ENCODE data around the gene RREB1. TPM values are rescaled to one million over a fixed set of nuclear protein-coding genes. Genes with fewer than 3 reads are reported as not detected.

RREB1 gene
- total RNA-seq, 1 donor from 2014 or later, result 57.2 TPM

- H3K9me3 ChIP-seq, result no peaks in the 10 kb centered on the region
- H3K4me3 ChIP-seq, result no peak overlapping the region
- no peak overlapping the region for H3K27ac ChIP-seq
- peaks cover 5 to 52% of the 10 kb centered on the region in 2 donors for H3K36me3 ChIP-seq
- no peak for TF ChIP-seq POLR2A (IDR thresholded peaks at IDR 0.05)
- TF ChIP-seq POLR2AphosphoS5 (IDR thresholded peaks at IDR 0.05; ENCODE audit: insufficient read depth in 1 of 2, low read depth in 1 of 2), result no peak
- no peak for TF ChIP-seq CTCF (IDR thresholded peaks at IDR 0.05)
- peaks cover 13% of the 10 kb centered on the region for H3K4me1 ChIP-seq
- intact Hi-C loops (cut with DNase I), result loop anchor here (10.0 kb wide), 1 partner anchor 142 kb away; the partner anchor contains the start of gene RREB1
- DNase-seq (ENCODE audit: extremely low spot score in 2 of 2), result no peak
- no peaks in the 10 kb centered on the region for H3K27me3 ChIP-seq
Observed at GRCh38 chr6:7246401-7247178, 138.8 kb downstream of the RREB1 start.

GRCh38 chr6:7247179-7247456 lies 139.4 kb downstream of the RREB1 start:
- no peak overlapping the region for H3K27ac ChIP-seq
- no peak for DNase-seq (ENCODE audit: extremely low spot score in 2 of 2)
- H3K9me3 ChIP-seq, result no peaks in the 10 kb centered on the region
- TF ChIP-seq POLR2AphosphoS5 (IDR thresholded peaks at IDR 0.05; ENCODE audit: insufficient read depth in 1 of 2, low read depth in 1 of 2) (no peak), CTCF (IDR thresholded peaks at IDR 0.05) (no peak), POLR2A (IDR thresholded peaks at IDR 0.05) (no peak)
- no peak overlapping the region for H3K4me3 ChIP-seq
- H3K4me1 ChIP-seq, result peaks cover 13% of the 10 kb centered on the region
- no peaks in the 10 kb centered on the region for H3K27me3 ChIP-seq
- intact Hi-C loops (cut with DNase I), result loop anchor here (10.0 kb wide), 1 partner anchor 142 kb away; the partner anchor contains the start of gene RREB1
- H3K36me3 ChIP-seq, result peaks cover 5 to 53% of the 10 kb centered on the region in 2 donors

GRCh38 chr6:7247828-7248227 lies 140.1 kb downstream of the RREB1 start:
- Histone ChIP-seq H3K36me3 (peaks cover 5 to 59% of the 10 kb centered on the region in 2 donors), H3K27ac (no peak overlapping the region), H3K9me3 (no peaks in the 10 kb centered on the region), H3K4me3 (no peak overlapping the region), H3K27me3 (no peaks in the 10 kb centered on the region), H3K4me1 (peaks cover 6% of the 10 kb centered on the region)
- TF ChIP-seq POLR2AphosphoS5 (IDR thresholded peaks at IDR 0.05; ENCODE audit: insufficient read depth in 1 of 2, low read depth in 1 of 2), result no peak
- no peak for TF ChIP-seq CTCF (IDR thresholded peaks at IDR 0.05)
- no peak for TF ChIP-seq POLR2A (IDR thresholded peaks at IDR 0.05)
- no peak for DNase-seq (ENCODE audit: extremely low spot score in 2 of 2)
- intact Hi-C loops (cut with DNase I), result loop anchor here (10.0 kb wide), 1 partner anchor 143 kb away; the partner anchor contains the start of gene RREB1

GRCh38 chr6:7249391-7249790 lies 141.6 kb downstream of the RREB1 start:
- intact Hi-C loops (cut with DNase I), result loop anchor here (10.0 kb wide), 1 partner anchor 145 kb away; the partner anchor contains the start of gene RREB1
- Histone ChIP-seq H3K36me3 (peaks cover 5 to 59% of the 10 kb centered on the region in 2 donors), H3K9me3 (no peaks in the 10 kb centered on the region), H3K27ac (no peak overlapping the region), H3K27me3 (no peaks in the 10 kb centered on the region), H3K4me1 (no peaks in the 10 kb centered on the region), H3K4me3 (no peak overlapping the region)
- no peak for DNase-seq (ENCODE audit: extremely low spot score in 2 of 2)
- TF ChIP-seq CTCF (IDR thresholded peaks at IDR 0.05), result no peak
- TF ChIP-seq POLR2A (IDR thresholded peaks at IDR 0.05), result no peak
- TF ChIP-seq POLR2AphosphoS5 (IDR thresholded peaks at IDR 0.05; ENCODE audit: insufficient read depth in 1 of 2, low read depth in 1 of 2), result no peak

All from vagina (tissue), 2 donors.